Endothelial cell of umbilical vein (primary cell): Measurements from ENCODE around the gene GGNBP2.

Experiments used
- CTCF ChIP-seq, 2 donors: IDR thresholded peaks; 1 replicate in 1 of 2; 2 replicates in 1 of 2; pipeline ENCODE4 v1.5.1; 2011; ENCODE audit warnings: low read length in 2 of 2, mild to moderate bottlenecking in 2 of 2, moderate library complexity in 2 of 2, control low read depth in 1 of 2, inconsistent platforms in 1 of 2, low read depth in 1 of 2; ENCODE audit not compliant: insufficient read depth in 1 of 2; ENCODE audit errors: extremely low read depth in 1 of 2
- GATA2 ChIP-seq: IDR thresholded peaks from 2 replicates; pipeline ENCODE4 v1.7.0; 2011; ENCODE audit warnings: low read depth, mild to moderate bottlenecking, moderate library complexity, mixed read lengths, low read length; ENCODE audit not compliant: insufficient read length, insufficient read depth
- JUN ChIP-seq: IDR thresholded peaks from 2 replicates; pipeline ENCODE4 v1.6.1; 2011; ENCODE audit warnings: borderline replicate concordance, low read depth; ENCODE audit not compliant: insufficient read length, insufficient read depth
- MAX ChIP-seq: IDR thresholded peaks from 2 replicates; pipeline ENCODE4 v1.6.1; 2011; ENCODE audit not compliant: insufficient read depth, insufficient read length
- MYC ChIP-seq: IDR thresholded peaks from one replicate; pipeline ENCODE4 v1.6.1; 2011; ENCODE audit warnings: mild to moderate bottlenecking, low read depth, low read length
- POLR2A ChIP-seq: IDR thresholded peaks from 2 replicates; pipeline ENCODE4 v1.6.1; 2012; ENCODE audit warnings: low read depth, mild to moderate bottlenecking, control low read depth, low read length
- POLR2AphosphoS5 ChIP-seq: IDR thresholded peaks from 2 replicates; pipeline ENCODE4 v1.6.1; 2012; ENCODE audit warnings: low read depth, mild to moderate bottlenecking, control low read depth, low read length, moderate library complexity; ENCODE audit not compliant: insufficient read depth

- TF ChIP-seq MAX = no peak
- no peak for TF ChIP-seq CTCF (IDR thresholded peaks at IDR 0.05; ENCODE audit: extremely low read depth in 1 of 2, insufficient read depth in 1 of 2, low read depth in 1 of 2, low read length in 2 of 2)
- TF ChIP-seq POLR2A = no peak
- TF ChIP-seq MYC = no peak
- no peak for TF ChIP-seq POLR2AphosphoS5
- TF ChIP-seq JUN = no peak
- no peak for TF ChIP-seq GATA2
Measured at GRCh38 chr17:36592716-36593321, 48.1 kb downstream of the GGNBP2 start.
